C1 segment of cervical spinal cord (tissue), 14 donors: ENCODE measurements around the gene PJA2.

Experiments
- DNase-seq, 14 donors: peaks; one replicate each; lab custom pipeline; 2025; lab: John Stamatoyannopoulos, UW

PJA2 gene

GRCh38 chr5:109351988-109352864 is 57.5 kb downstream of the PJA2 start:
- DNase-seq = no peak

- DNase-seq = no peak
Measured at GRCh38 chr5:109350537-109351270, 59.1 kb downstream of the PJA2 start.

GRCh38 chr5:109349388-109349787 is 60.4 kb downstream of the PJA2 start:
- DNase-seq = no peak

- DNase-seq = peak in 3 of 14 donors; percentile 3 to 73 (median 4)
Measured at GRCh38 chr5:109347252-109347888, 62.4 kb downstream of the PJA2 start.

- DNase-seq = no peak
Measured at GRCh38 chr5:109345699-109346098, 64.1 kb downstream of the PJA2 start.

GRCh38 chr5:109340351-109340750 is 69.4 kb downstream of the PJA2 start:
- DNase-seq = no peak

- DNase-seq = no peak
Measured at GRCh38 chr5:109335114-109335513, 74.7 kb downstream of the PJA2 start.

GRCh38 chr5:109334056-109334455 is 75.7 kb downstream of the PJA2 start:
- DNase-seq = no peak

- DNase-seq = no peak
Measured at GRCh38 chr5:109329333-109330237, 80.2 kb downstream of the PJA2 start.

GRCh38 chr5:109328626-109329025 is 81.1 kb downstream of the PJA2 start:
- DNase-seq = no peak

- DNase-seq = no peak
Measured at GRCh38 chr5:109327570-109327969, 82.2 kb downstream of the PJA2 start.

- DNase-seq = no peak
Measured at GRCh38 chr5:109326919-109327318, 82.9 kb downstream of the PJA2 start.

- no peak for DNase-seq
Measured at GRCh38 chr5:109325456-109325855, 84.3 kb downstream of the PJA2 start.

- DNase-seq = no peak
Measured at GRCh38 chr5:109324931-109325330, 84.8 kb downstream of the PJA2 start.

- no peak for DNase-seq
Measured at GRCh38 chr5:109324351-109324750, 85.4 kb downstream of the PJA2 start.

- no peak for DNase-seq
Measured at GRCh38 chr5:109322694-109323093, 87.1 kb downstream of the PJA2 start.

GRCh38 chr5:109319351-109319750 is 90.4 kb downstream of the PJA2 start:
- DNase-seq = no peak

GRCh38 chr5:109318455-109319108 is 91.2 kb downstream of the PJA2 start:
- DNase-seq = no peak

GRCh38 chr5:109316634-109317033 is 93.1 kb downstream of the PJA2 start:
- no peak for DNase-seq

GRCh38 chr5:109315245-109315644 is 94.5 kb downstream of the PJA2 start:
- DNase-seq = no peak

GRCh38 chr5:109313127-109313526 is 96.6 kb downstream of the PJA2 start:
- DNase-seq = no peak
